SK-N-SH (cell line): Measurements from ENCODE around the gene CAND1. TPM values are rescaled to one million over a fixed set of nuclear protein-coding genes. Genes with fewer than 3 reads are reported as not detected.

ENCODE experiments used
- CTCF ChIA-PET: fragments of 300-600, 350-600 bp; formaldehyde crosslinking; extraction: SDS; loops from one replicate; lab custom pipeline; 2021; lab: Yijun Ruan, JAX
- POLR2A ChIA-PET: fragments of 350-600 bp; sonication (Branson Sonifier 250); formaldehyde crosslinking; extraction: SDS; loops from one replicate; lab custom pipeline; 2020; ENCODE audit warnings: antibody characterized with exemption, inconsistent platforms; lab: Yijun Ruan, JAX
- DNase-seq: peaks from one replicate; pipeline ENCODE4 v3.0.0; 2012
- H2AFZ ChIP-seq: fragments of 200-600 bp; sonication (generic); 2 replicates; pipeline ENCODE4 v1.8.1; 2016; ENCODE audit warnings: antibody characterized with exemption, mild to moderate bottlenecking, low read depth
- H3F3A ChIP-seq: fragments of 200-600 bp; sonication (generic); replicated peaks from 2 replicates; pipeline ENCODE3; 2016; ENCODE audit warnings: antibody characterized with exemption, mild to moderate bottlenecking; ENCODE audit not compliant: insufficient read depth
- H3K27ac ChIP-seq, 2 experiments: fragments of 200-500 bp in 1 of 2; fragments of 200-600 bp in 1 of 2; sonication (Bioruptor generic) in 1 of 2; sonication (generic), shearing (Covaris generic) in 1 of 2; 2 replicates each; pipeline versions ENCODE4 v1.5.1 to v1.6.1; 2014 to 2016; ENCODE audit warnings: low read depth in 2 of 2, inconsistent platforms in 1 of 2, low read length in 1 of 2, mild to moderate bottlenecking in 1 of 2, mixed read lengths in 1 of 2
- H3K27me3 ChIP-seq: fragments of 200-600 bp; sonication (generic), shearing (Covaris generic); 2 replicates; pipeline ENCODE4 v1.6.1; 2016; ENCODE audit warnings: mixed run types; ENCODE audit not compliant: insufficient read depth
- H3K36me3 ChIP-seq, 2 experiments: fragments of 200-500 bp in 1 of 2; fragments of 200-600 bp in 1 of 2; sonication (Bioruptor generic) in 1 of 2; sonication (generic) in 1 of 2; replicated peaks in 1 of 2; 2 replicates each; pipeline versions ENCODE3 to v1.5.1; 2014 to 2016; ENCODE audit warnings: low read length in 1 of 2, mild to moderate bottlenecking in 1 of 2; ENCODE audit not compliant: insufficient read depth in 2 of 2, control insufficient read depth in 1 of 2
- H3K4me1 ChIP-seq, 2 experiments: fragments of 200-500 bp in 1 of 2; fragments of 200-600 bp in 1 of 2; sonication (Bioruptor generic) in 1 of 2; sonication (generic), shearing (Covaris generic) in 1 of 2; 2 replicates each; pipeline versions ENCODE4 v1.5.1 to v1.6.1; 2014 to 2016; ENCODE audit warnings: low read depth in 1 of 2, low read length in 1 of 2, mixed run types in 1 of 2; ENCODE audit not compliant: insufficient read depth in 2 of 2, control insufficient read depth in 1 of 2
- H3K4me2 ChIP-seq: fragments of 200-600 bp; sonication (generic), shearing (Covaris generic); 2 replicates; pipeline ENCODE4 v1.6.1; 2017; ENCODE audit warnings: mixed run types
- H3K4me3 ChIP-seq, 2 experiments: fragments of 200-500 bp in 1 of 2; fragments of 200-600 bp in 1 of 2; sonication (Bioruptor generic) in 1 of 2; sonication (generic), shearing (Covaris generic) in 1 of 2; 2 replicates each; pipeline versions ENCODE4 v1.5.1 to v1.8.1; 2014 to 2016; ENCODE audit warnings: low read depth in 2 of 2, inconsistent platforms in 1 of 2, low read length in 1 of 2, mild to moderate bottlenecking in 1 of 2, mixed read lengths in 1 of 2, moderate library complexity in 1 of 2
- H3K79me2 ChIP-seq: fragments of 200-600 bp; sonication (generic); 2 replicates; pipeline ENCODE4 v1.8.1; 2017; ENCODE audit warnings: mild to moderate bottlenecking; ENCODE audit not compliant: insufficient read depth
- H3K9ac ChIP-seq: fragments of 200-600 bp; sonication (generic); 2 replicates; pipeline ENCODE4 v1.6.1; 2017; ENCODE audit warnings: mixed run types
- H3K9me2 ChIP-seq: fragments of 200-600 bp; sonication (generic); 2 replicates; pipeline ENCODE4 v1.6.1; 2017; ENCODE audit warnings: mixed run types
- H3K9me3 ChIP-seq: fragments of 200-600 bp; sonication (generic); 2 replicates; pipeline ENCODE4 v1.6.1; 2017; ENCODE audit warnings: mixed run types, mild to moderate bottlenecking, moderate library complexity
- H4K20me1 ChIP-seq: fragments of 200-600 bp; sonication (generic); 2 replicates; pipeline ENCODE4 v1.6.1; 2017; ENCODE audit warnings: mild to moderate bottlenecking, mixed run types; ENCODE audit not compliant: insufficient read depth
- CHD2 ChIP-seq: fragments of 150-350 bp; IDR thresholded peaks from 2 replicates; pipeline ENCODE4 v1.6.1; 2018; ENCODE audit warnings: low read length; ENCODE audit not compliant: partially characterized antibody
- ELF1 ChIP-seq: IDR thresholded peaks from 2 replicates; pipeline ENCODE4 v1.4.0; 2012
- EP300 ChIP-seq, 2 experiments: IDR thresholded peaks; 2 replicates each; pipeline versions ENCODE4 v1.4.0 to v1.6.1; 2012; ENCODE audit warnings: borderline replicate concordance in 1 of 2, low read depth in 1 of 2, low read length in 1 of 2
- EZH2phosphoT487 ChIP-seq: fragments of 200-600 bp; sonication (generic); IDR thresholded peaks from 2 replicates; pipeline ENCODE4 v1.6.1; 2017; ENCODE audit warnings: low read depth, mixed run types, mild to moderate bottlenecking, antibody characterized with exemption, moderate library complexity, borderline replicate concordance
- FOXM1 ChIP-seq: IDR thresholded peaks from 2 replicates; pipeline ENCODE4 v1.4.0; 2012; ENCODE audit warnings: low read depth, mild to moderate bottlenecking
- GABPA ChIP-seq: IDR thresholded peaks from 2 replicates; pipeline ENCODE4 v1.4.0; 2012; ENCODE audit warnings: low read depth, mild to moderate bottlenecking
- GATA2 ChIP-seq: sonication (generic); formaldehyde crosslinking; IDR thresholded peaks from 2 replicates; pipeline ENCODE4 v1.5.0; 2020; ENCODE audit warnings: mild to moderate bottlenecking, missing genetic modification reagents
- MEF2A ChIP-seq: IDR thresholded peaks from 2 replicates; pipeline ENCODE4 v1.4.0; 2012; ENCODE audit warnings: low read depth, borderline replicate concordance
- MXI1 ChIP-seq: IDR thresholded peaks from 2 replicates; pipeline ENCODE4 v1.6.1; 2012; ENCODE audit warnings: mild to moderate bottlenecking, low read depth, low read length, improper control_type of control experiment
- POLR2AphosphoS5 ChIP-seq: IDR thresholded peaks from 2 replicates; pipeline ENCODE4 v1.6.1; 2012; ENCODE audit warnings: low read depth, low read length
- RFX5 ChIP-seq: IDR thresholded peaks from 2 replicates; pipeline ENCODE4 v1.6.1; 2012; ENCODE audit warnings: mild to moderate bottlenecking, improper control_type of control experiment, low read length
- RXRA ChIP-seq: IDR thresholded peaks from 2 replicates; pipeline ENCODE4 v1.4.0; 2012; ENCODE audit warnings: low read depth, mild to moderate bottlenecking, borderline replicate concordance
- SIN3A ChIP-seq: IDR thresholded peaks from 2 replicates; pipeline ENCODE4 v1.6.1; 2012; ENCODE audit warnings: low read depth, mild to moderate bottlenecking, low read length, moderate library complexity, borderline replicate concordance
- TCF12 ChIP-seq: IDR thresholded peaks from 2 replicates; pipeline ENCODE4 v1.4.0; 2012
- YY1 ChIP-seq: IDR thresholded peaks from 2 replicates; pipeline ENCODE4 v1.4.0; 2012; ENCODE audit warnings: low read depth, mild to moderate bottlenecking
- WGBS: methylation state at CpG from one replicate; pipeline ENCODE4 v1.1.6; 2017; ENCODE audit warnings: low lambda C conversion rate; 5-methylcytosine and 5-hydroxymethylcytosine counted together
- polyA plus RNA-seq, 3 experiments: library from polyadenylated mRNA; depleted of rRNA; stranded (reverse); fragments of >200 nt; gene quantifications; 2 replicates each; pipeline ENCODE4 v1.2.3, GENCODE V29; 2012
- TF ChIP-seq, protein P1 (sequence below): IDR thresholded peaks from 2 replicates; pipeline ENCODE4 v1.4.0; 2012; ENCODE audit warnings: low read depth, borderline replicate concordance
- TF ChIP-seq, protein P2 (sequence below): fragments of 200-600 bp; sonication (generic); IDR thresholded peaks from 2 replicates; pipeline ENCODE4 v1.6.1; 2017; ENCODE audit warnings: antibody characterized with exemption, mild to moderate bottlenecking, moderate library complexity
- TF ChIP-seq, protein P3 (sequence below): IDR thresholded peaks from 2 replicates; pipeline ENCODE4; 2012
- TF ChIP-seq, protein P4 (sequence below): IDR thresholded peaks from 2 replicates; pipeline ENCODE4 v1.6.1; 2012; ENCODE audit warnings: mild to moderate bottlenecking, low read depth, low read length, moderate library complexity
- TF ChIP-seq, protein P5 (sequence below): fragments of 150-350 bp; IDR thresholded peaks from 2 replicates; pipeline ENCODE4 v1.6.1; 2016; ENCODE audit warnings: mild to moderate bottlenecking, low read depth, low read length

CAND1 gene
- 17.4 and 26.5 TPM in 2 replicates for polyA plus RNA-seq (2012; rRNA removed)
- polyA plus RNA-seq (2012; cell fraction: cytosol; rRNA removed): 25.5 and 26.5 TPM in 2 replicates
- 24.8 and 44.4 TPM in 2 replicates for polyA plus RNA-seq (2012; cell fraction: nucleus; rRNA removed)

DNA sequence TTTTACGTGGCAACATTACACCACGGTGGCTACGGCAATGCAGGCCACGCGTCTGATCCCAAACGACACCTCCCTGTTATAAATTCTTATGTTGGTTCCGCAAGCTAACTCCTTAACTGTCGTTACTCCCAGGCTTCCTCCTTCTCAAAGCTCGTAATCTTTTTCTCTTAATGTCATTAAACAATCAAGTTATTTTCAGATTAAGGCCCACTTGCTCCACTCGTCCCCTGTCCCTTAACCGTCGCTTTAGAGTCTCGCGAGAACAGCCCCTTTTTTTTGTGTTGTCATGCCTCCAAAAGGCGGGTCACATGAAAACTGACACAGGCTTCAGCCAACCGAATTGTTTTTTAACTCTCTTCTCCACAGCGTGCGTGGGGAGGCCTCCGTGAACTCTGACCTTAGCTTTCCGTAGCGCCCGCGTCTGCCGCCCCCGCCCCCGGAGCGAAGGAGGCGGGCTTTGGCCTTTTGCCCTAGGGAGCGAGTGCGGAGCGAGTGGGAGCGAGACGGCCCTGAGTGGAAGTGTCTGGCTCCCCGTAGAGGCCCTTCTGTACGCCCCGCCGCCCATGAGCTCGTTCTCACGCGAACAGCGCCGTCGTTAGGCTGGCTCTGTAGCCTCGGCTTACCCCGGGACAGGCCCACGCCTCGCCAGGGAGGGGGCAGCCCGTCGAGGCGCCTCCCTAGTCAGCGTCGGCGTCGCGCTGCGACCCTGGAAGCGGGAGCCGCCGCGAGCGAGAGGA lies at the start of gene CAND1:
CAND1 (plus strand) TSS at position 463 of the 737 bp plus-strand sequence. CDS start 360 bp downstream, outside the sequence.
- ChIA-PET POLR2A (interaction anchor here (0.6 to 1.9 kb wide), 10 partner anchors 11 to 1650 kb away, joined by 3 to 8 read pairs (median 3); partner anchors contain the start of gene DYRK2), CTCF (interaction anchor here (0.7 to 1.7 kb wide), 11 partner anchors 9 to 1515 kb away, joined by 3 to 6 read pairs (median 3); no protein-coding TSS in a partner anchor)
- Histone ChIP-seq H2AFZ (peak within 1 kb of the TSS; percentile 92), H4K20me1 (peaks cover 41% of the 10 kb centered on the region), H3K4me1 (peaks cover 10 to 12% of the 10 kb centered on the region in 2 experiments; a peak in 3 of 4 replicates), H3K36me3 (peaks cover 0 to 4% of the 10 kb centered on the region in 2 experiments), H3K27me3 (no peaks in the 10 kb centered on the region), H3K27ac (peak within 1 kb of the TSS; percentile 94 to 99), H3K4me2 (peak within 1 kb of the TSS; percentile 82), H3K9ac (peak within 1 kb of the TSS; percentile 94), H3K79me2 (peaks cover 45% of the 10 kb centered on the region), H3F3A (peaks cover 16% of the 10 kb centered on the region), H3K9me2 (no peaks in the 10 kb centered on the region), H3K9me3 (no peaks in the 10 kb centered on the region), H3K4me3 (peak within 1 kb of the TSS; percentile 95)
- DNase-seq: peak; percentile 93
- 1% methylated on average over 40 of the region's 61 CpGs for whole genome bisulfite sequencing
- TF ChIP-seq CHD2 (peak; percentile 100), GATA2 (CRISPR knock-in tag) (no peak), RFX5 (no peak), ELF1 (peak; percentile 31; the same call in 1 of the 2 replicates), RXRA (no peak), FOXM1 (no peak), GABPA (peak; percentile 16; the same call in 1 of the 2 replicates), TCF12 (no peak), EZH2phosphoT487 (no peak), POLR2AphosphoS5 (peak; percentile 84), SIN3A (peak; percentile 84; the same call in 1 of the 2 replicates), EP300 (IDR thresholded peaks at IDR 0.05; ENCODE audit: borderline replicate concordance in 1 of 2, low read depth in 1 of 2, low read length in 1 of 2) (no peak), YY1 (0 out of 2 replicates have a peak, but pooled peaks have one; percentile 18), MEF2A (no peak), MXI1 (peak; percentile 67)
- TF ChIP-seq, protein P1, sequence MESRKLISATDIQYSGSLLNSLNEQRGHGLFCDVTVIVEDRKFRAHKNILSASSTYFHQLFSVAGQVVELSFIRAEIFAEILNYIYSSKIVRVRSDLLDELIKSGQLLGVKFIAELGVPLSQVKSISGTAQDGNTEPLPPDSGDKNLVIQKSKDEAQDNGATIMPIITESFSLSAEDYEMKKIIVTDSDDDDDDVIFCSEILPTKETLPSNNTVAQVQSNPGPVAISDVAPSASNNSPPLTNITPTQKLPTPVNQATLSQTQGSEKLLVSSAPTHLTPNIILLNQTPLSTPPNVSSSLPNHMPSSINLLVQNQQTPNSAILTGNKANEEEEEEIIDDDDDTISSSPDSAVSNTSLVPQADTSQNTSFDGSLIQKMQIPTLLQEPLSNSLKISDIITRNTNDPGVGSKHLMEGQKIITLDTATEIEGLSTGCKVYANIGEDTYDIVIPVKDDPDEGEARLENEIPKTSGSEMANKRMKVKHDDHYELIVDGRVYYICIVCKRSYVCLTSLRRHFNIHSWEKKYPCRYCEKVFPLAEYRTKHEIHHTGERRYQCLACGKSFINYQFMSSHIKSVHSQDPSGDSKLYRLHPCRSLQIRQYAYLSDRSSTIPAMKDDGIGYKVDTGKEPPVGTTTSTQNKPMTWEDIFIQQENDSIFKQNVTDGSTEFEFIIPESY: peak; percentile 99
- TF ChIP-seq, protein P2, sequence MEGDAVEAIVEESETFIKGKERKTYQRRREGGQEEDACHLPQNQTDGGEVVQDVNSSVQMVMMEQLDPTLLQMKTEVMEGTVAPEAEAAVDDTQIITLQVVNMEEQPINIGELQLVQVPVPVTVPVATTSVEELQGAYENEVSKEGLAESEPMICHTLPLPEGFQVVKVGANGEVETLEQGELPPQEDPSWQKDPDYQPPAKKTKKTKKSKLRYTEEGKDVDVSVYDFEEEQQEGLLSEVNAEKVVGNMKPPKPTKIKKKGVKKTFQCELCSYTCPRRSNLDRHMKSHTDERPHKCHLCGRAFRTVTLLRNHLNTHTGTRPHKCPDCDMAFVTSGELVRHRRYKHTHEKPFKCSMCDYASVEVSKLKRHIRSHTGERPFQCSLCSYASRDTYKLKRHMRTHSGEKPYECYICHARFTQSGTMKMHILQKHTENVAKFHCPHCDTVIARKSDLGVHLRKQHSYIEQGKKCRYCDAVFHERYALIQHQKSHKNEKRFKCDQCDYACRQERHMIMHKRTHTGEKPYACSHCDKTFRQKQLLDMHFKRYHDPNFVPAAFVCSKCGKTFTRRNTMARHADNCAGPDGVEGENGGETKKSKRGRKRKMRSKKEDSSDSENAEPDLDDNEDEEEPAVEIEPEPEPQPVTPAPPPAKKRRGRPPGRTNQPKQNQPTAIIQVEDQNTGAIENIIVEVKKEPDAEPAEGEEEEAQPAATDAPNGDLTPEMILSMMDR: no peak; the same call in 1 of the 2 replicates
- TF ChIP-seq, protein P3, sequence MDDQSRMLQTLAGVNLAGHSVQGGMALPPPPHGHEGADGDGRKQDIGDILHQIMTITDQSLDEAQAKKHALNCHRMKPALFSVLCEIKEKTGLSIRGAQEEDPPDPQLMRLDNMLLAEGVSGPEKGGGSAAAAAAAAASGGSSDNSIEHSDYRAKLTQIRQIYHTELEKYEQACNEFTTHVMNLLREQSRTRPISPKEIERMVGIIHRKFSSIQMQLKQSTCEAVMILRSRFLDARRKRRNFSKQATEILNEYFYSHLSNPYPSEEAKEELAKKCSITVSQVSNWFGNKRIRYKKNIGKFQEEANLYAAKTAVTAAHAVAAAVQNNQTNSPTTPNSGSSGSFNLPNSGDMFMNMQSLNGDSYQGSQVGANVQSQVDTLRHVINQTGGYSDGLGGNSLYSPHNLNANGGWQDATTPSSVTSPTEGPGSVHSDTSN: peak; percentile 98
- TF ChIP-seq, protein P4, sequence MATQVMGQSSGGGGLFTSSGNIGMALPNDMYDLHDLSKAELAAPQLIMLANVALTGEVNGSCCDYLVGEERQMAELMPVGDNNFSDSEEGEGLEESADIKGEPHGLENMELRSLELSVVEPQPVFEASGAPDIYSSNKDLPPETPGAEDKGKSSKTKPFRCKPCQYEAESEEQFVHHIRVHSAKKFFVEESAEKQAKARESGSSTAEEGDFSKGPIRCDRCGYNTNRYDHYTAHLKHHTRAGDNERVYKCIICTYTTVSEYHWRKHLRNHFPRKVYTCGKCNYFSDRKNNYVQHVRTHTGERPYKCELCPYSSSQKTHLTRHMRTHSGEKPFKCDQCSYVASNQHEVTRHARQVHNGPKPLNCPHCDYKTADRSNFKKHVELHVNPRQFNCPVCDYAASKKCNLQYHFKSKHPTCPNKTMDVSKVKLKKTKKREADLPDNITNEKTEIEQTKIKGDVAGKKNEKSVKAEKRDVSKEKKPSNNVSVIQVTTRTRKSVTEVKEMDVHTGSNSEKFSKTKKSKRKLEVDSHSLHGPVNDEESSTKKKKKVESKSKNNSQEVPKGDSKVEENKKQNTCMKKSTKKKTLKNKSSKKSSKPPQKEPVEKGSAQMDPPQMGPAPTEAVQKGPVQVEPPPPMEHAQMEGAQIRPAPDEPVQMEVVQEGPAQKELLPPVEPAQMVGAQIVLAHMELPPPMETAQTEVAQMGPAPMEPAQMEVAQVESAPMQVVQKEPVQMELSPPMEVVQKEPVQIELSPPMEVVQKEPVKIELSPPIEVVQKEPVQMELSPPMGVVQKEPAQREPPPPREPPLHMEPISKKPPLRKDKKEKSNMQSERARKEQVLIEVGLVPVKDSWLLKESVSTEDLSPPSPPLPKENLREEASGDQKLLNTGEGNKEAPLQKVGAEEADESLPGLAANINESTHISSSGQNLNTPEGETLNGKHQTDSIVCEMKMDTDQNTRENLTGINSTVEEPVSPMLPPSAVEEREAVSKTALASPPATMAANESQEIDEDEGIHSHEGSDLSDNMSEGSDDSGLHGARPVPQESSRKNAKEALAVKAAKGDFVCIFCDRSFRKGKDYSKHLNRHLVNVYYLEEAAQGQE: no peak
- TF ChIP-seq, protein P5, sequence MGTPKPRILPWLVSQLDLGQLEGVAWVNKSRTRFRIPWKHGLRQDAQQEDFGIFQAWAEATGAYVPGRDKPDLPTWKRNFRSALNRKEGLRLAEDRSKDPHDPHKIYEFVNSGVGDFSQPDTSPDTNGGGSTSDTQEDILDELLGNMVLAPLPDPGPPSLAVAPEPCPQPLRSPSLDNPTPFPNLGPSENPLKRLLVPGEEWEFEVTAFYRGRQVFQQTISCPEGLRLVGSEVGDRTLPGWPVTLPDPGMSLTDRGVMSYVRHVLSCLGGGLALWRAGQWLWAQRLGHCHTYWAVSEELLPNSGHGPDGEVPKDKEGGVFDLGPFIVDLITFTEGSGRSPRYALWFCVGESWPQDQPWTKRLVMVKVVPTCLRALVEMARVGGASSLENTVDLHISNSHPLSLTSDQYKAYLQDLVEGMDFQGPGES: peak; percentile 50
